ENCODE data around the gene GPR142.
"Not testable (repeated sequence)": the region's sequence is repeated elsewhere in the genome, so short reads cannot be mapped to it uniquely, and the experiment has no call there.

GPR142 gene

DNA sequence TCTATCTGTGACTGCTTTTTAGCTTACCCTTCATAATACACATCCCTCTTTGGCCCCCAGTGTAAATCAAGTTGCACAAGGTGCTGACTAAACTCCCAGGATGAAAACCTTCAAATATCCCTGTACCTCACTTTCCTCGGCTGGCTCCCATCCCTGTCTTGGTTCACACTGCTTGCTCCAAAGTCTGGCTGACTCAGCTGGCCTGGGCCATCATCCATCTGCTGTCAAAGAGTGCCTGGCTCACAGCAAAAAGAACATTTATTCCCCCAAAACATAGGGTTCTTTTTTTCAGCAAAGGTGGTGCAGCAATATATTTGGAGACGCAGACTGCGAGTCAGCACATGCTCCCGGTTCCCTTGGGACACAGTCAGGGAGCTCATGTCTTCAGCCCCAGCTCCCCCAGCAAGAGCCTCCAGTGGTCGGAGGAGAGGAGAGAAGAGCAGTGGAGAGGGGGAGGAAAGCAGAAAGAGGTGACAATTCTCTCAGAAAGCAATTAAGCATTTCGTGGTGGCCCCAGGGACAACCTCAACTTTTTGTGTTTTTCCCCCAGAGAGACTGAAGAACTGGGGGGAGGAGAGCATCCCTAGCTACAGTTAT is 26.1 kb downstream of the GPR142 start:
- no peak for DNase-seq (ENCODE audit: low spot score)

GRCh38 chr17:74394275-74394950 is 27.1 kb downstream of the GPR142 start:
- DNase-seq (ENCODE audit: low spot score): no peak

GRCh38 chr17:74394977-74395376 is 27.7 kb downstream of the GPR142 start:
- no peak for DNase-seq (ENCODE audit: low spot score)

GRCh38 chr17:74396567-74396966 is 29.3 kb downstream of the GPR142 start:
- no peak for DNase-seq (ENCODE audit: low spot score)

GRCh38 chr17:74402048-74402447 is 34.7 kb downstream of the GPR142 start:
- DNase-seq (ENCODE audit: low spot score): no peak

DNA sequence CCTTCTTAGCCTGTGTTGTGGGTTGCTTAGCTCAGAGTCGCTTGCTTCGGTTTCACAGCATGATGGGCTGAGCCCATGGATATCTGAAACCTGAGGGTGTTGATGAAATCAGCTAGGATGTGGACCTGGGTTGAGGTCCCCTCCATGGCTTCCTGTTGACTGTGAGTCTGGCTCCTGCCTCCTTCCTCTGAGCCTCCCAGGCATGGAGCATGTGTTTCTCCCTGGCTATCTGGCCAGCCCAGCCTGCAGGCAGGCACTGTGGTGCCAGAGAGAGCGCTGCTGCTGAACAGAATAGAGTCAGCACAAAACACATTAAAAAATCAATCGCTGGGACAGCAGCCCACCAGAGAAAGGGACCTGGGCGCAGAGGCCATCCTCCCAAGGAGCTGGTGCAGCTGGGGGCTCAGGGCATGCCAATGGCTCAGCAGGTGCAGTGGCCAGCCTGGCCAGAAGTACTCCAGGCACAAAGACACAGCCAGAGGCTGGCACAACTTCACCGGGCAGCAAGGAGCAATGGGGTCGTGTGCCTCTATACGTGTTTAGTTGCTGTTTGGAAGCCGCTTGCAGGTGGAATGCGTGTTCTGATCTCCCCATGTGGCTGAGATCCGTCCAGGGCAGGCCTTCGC is 36.3 kb downstream of the GPR142 start:
- DNase-seq (ENCODE audit: low spot score): no peak

GRCh38 chr17:74404218-74404617 is 36.9 kb downstream of the GPR142 start:
- no peak for DNase-seq (ENCODE audit: low spot score)

- DNase-seq (ENCODE audit: low spot score): no peak
Observed at GRCh38 chr17:74404789-74405188, 37.5 kb downstream of the GPR142 start.

- DNase-seq (ENCODE audit: low spot score): not testable (repeated sequence)
Observed at GRCh38 chr17:74405311-74405710, 38.0 kb downstream of the GPR142 start.

DNA sequence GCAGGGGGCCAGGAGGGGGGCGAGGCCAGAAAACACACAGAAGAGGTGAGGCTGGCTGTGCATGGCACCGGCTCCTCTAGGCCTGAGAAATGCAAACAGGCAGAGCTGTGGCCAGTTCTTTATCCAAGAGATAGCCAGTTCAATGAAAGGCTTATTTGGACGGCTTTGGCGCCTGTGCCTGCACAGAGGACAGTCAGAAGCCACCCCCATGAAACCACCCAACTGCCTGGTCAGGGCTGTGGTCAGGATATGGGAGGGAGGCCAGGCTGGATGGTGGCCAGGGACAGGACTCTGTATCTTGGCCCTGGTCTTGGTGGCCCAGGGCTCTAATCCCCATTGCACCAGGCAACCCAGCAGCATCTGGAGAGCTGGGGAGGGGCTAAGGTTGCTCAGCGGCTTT is 40.1 kb downstream of the GPR142 start:
- DNase-seq (ENCODE audit: low spot score): no peak

DNA sequence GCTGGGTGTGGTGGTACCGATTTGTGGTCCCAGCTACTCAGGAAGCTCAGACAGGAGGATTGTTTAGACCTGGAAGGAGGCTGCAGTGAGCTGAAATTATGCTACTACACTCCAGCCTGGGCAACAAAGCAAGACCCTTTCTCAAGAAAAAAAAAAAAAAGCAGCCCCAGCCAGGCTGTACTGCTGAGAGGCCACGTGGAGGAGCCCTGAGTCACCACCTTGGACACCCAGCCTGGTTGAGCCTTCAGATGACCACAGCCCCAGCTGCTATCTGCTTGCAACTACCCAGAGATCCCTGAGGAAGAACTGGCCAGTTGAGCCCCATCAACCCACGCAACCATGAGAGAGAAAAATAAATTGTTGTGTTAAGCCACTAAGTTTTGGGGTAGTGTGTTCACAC is 41.0 kb downstream of the GPR142 start:
- no peak for DNase-seq (ENCODE audit: low spot score)

DNA sequence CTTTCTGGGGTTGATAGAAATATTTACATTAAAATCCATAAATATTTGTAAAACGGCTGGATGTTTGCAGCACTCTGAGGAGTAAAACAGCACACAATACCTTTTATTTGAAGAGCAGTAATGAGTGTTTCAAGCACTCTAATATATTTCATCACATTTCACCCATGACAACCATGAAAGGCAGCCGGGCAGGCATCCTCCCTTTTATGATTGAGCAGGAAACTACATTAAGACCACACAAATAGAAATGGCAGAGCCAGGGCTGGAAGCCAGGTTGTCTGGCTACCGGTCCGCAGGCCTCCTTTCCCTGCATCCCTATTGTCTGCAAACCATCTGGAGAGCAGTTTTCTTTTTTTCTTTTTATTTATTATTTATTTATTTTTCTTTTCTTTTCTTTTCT is 41.5 kb downstream of the GPR142 start:
- DNase-seq (ENCODE audit: low spot score): no peak

DNA sequence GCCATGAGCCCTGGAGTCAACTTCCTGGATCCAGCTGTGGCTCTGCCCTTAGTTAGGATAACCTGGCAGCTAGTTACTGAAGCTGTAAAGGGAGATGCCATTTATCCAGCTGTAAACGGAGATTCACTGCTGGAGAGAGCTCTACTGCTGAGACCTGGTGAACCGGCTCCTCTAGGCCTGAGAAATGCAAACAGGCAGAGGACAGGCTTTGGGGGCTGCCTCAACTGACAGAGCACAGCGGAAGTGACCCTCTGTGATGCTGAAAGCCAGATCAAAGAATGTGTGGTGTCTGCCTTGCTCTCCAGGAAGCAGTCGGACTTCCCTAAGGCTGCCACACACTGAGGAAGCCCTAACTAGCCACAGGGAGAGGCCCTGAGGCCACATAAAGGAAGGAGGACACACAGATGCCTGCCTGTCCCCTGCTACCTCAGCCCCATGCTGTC is 42.7 kb downstream of the GPR142 start:
- DNase-seq (ENCODE audit: low spot score): no peak

- DNase-seq (ENCODE audit: low spot score): no peak
Observed at GRCh38 chr17:74412581-74412980, 45.3 kb downstream of the GPR142 start.

GRCh38 chr17:74413491-74413890 is 46.2 kb downstream of the GPR142 start:
- no peak for DNase-seq (ENCODE audit: low spot score)

- DNase-seq (ENCODE audit: low spot score): no peak
Observed at GRCh38 chr17:74414510-74414909, 47.2 kb downstream of the GPR142 start.

- no peak for DNase-seq (ENCODE audit: low spot score)
Observed at GRCh38 chr17:74415608-74416396, 48.5 kb downstream of the GPR142 start.

DNA sequence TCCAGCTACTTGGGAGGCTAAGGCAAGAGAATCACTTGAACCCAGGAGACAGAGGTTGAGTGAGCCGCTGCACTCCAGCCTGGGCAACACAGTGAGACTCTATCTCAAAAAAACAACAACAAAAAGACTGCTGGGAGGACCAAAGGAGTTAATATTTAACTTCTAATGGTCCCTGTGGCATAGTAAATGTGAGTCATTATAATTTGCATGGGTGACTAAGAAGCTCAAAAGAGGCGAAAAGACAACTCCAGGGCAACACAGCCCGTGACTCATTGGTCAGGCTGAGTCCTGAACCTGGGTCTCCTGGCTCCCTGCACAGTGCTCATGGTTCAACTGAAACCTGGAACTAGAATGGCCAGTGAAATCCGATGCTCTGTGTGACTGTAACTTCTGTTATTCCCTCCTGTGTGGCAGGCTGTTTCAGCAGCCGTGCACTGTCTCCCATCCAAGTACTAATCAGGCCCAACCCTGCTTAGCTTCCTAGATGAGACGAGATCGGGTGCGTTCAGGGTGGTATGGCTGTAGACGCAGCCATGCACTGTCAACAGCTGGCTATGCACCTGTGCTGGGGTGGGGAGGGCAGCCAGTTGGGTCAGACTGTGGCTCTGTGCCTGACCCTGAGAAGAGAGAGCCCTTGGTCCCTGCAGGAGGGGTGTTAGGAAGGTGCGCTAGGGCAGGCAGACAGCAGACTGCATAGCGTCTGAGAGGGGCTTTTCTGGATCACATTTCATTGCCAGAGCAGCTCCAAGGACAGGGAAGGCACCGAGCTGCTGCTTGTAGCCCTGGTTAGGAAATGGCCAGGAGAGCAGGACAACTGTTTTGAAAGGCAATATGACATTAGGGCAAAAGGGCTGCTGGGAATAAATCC is 50.1 kb downstream of the GPR142 start:
- DNase-seq (ENCODE audit: low spot score): no peak

DNA sequence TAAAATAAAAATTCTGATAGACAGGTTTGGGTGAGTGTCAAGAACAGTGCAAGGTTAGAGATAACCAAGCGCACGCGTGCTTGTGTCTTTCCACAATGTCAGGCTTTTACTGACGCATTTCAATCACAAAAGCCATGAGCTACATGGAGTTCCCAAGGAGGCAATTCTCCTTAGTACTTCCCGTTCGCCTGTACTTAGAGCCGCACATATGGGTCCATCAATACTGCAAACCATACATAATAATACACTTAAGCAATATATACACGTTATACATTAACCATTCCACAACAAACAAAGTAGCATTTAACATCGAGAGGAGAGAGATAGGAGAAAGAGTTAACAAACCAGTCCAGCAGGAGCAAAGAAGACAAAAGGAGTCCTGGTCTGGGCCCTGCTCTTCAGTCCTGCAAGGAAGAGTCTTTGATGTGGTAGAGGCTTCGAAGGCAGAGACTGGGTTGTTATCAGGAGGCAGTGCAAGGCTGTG is 52.7 kb downstream of the GPR142 start:
- no peak for DNase-seq (ENCODE audit: low spot score)
